GM19035 (cell line): Measurements from ENCODE around the gene CNPY2.
A peak's percentile ranks its signal among the peaks of the same experiment; 100 is the strongest.
"Not testable (repeated sequence)": the region's sequence is repeated elsewhere in the genome, so short reads cannot be mapped to it uniquely, and the experiment has no call there.

Experiments
- ATAC-seq: cut with Tn5 transposase; IDR thresholded peaks from one replicate; pipeline ENCODE4 v1.9.1; 2021; ENCODE audit not compliant: unreplicated experiment

Gene CNPY2

GRCh38 chr12:56315622-56316473, at the start of gene CNPY2:
Gene CNPY2, minus strand, starts transcription at chr12:56315988. Its CDS starts 771 bp downstream, at chr12:56315217.
- peak; percentile 88 for ATAC-seq

- no peak for ATAC-seq
Observed at GRCh38 chr12:56362130-56363059, 46.6 kb upstream of the CNPY2 start, which contains the start of gene APOF. Gene APOF, minus strand, starts transcription at chr12:56362857. Its CDS starts 112 bp downstream, at chr12:56362745.

- no peak for ATAC-seq
Observed at GRCh38 chr12:56361487-56362129, 45.8 kb upstream of the CNPY2 start.

GRCh38 chr12:56359851-56360767, 44.3 kb upstream of the CNPY2 start, which contains the start of gene STAT2:
Gene STAT2, minus strand, starts transcription at chr12:56360107. Its CDS starts 3,536 bp downstream, at chr12:56356571.
- peak; percentile 96 for ATAC-seq

- no peak for ATAC-seq
Observed at GRCh38 chr12:56358836-56359532, 43.2 kb upstream of the CNPY2 start.

GRCh38 chr12:56351325-56351724, 35.5 kb upstream of the CNPY2 start:
- no peak for ATAC-seq

- ATAC-seq: no peak
Observed at GRCh38 chr12:56350662-56351061, 34.9 kb upstream of the CNPY2 start.

- no peak for ATAC-seq
Observed at GRCh38 chr12:56348776-56349175, 33.0 kb upstream of the CNPY2 start.

GRCh38 chr12:56347255-56347654, 31.5 kb upstream of the CNPY2 start:
- ATAC-seq: not testable (repeated sequence)

- no peak for ATAC-seq
Observed at GRCh38 chr12:56346675-56347074, 30.9 kb upstream of the CNPY2 start.

GRCh38 chr12:56342290-56342689, 26.5 kb upstream of the CNPY2 start:
- not testable (repeated sequence) for ATAC-seq

GRCh38 chr12:56341616-56342015, 25.8 kb upstream of the CNPY2 start:
- ATAC-seq: no peak

- ATAC-seq: no peak
Observed at GRCh38 chr12:56339158-56339422, 23.3 kb upstream of the CNPY2 start.

GRCh38 chr12:56338308-56339157, 22.7 kb upstream of the CNPY2 start, which contains the start of gene IL23A:
Gene IL23A, plus strand, starts transcription at chr12:56338884. Its CDS starts 161 bp downstream, at chr12:56339045.
- no peak for ATAC-seq

- ATAC-seq: no peak
Observed at GRCh38 chr12:56337753-56338251, 22.0 kb upstream of the CNPY2 start.

GRCh38 chr12:56336361-56337167, 20.8 kb upstream of the CNPY2 start:
- ATAC-seq: no peak

- not testable (repeated sequence) for ATAC-seq
Observed at GRCh38 chr12:56335527-56335926, 19.7 kb upstream of the CNPY2 start.

- ATAC-seq: no peak
Observed at GRCh38 chr12:56334490-56334793, 18.7 kb upstream of the CNPY2 start.
